Measurements from ENCODE around the gene CEP170.
"Not testable (repeated sequence)": the region's sequence is repeated elsewhere in the genome, so short reads cannot be mapped to it uniquely, and the experiment has no call there.

GRCh38 chr1:243114059-243114713 is 140.9 kb downstream of the CEP170 start:
- TF ChIP-seq, protein P1, sequence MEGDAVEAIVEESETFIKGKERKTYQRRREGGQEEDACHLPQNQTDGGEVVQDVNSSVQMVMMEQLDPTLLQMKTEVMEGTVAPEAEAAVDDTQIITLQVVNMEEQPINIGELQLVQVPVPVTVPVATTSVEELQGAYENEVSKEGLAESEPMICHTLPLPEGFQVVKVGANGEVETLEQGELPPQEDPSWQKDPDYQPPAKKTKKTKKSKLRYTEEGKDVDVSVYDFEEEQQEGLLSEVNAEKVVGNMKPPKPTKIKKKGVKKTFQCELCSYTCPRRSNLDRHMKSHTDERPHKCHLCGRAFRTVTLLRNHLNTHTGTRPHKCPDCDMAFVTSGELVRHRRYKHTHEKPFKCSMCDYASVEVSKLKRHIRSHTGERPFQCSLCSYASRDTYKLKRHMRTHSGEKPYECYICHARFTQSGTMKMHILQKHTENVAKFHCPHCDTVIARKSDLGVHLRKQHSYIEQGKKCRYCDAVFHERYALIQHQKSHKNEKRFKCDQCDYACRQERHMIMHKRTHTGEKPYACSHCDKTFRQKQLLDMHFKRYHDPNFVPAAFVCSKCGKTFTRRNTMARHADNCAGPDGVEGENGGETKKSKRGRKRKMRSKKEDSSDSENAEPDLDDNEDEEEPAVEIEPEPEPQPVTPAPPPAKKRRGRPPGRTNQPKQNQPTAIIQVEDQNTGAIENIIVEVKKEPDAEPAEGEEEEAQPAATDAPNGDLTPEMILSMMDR (IDR thresholded peaks at IDR 0.05; ENCODE audit: low read depth, low read length, poor library complexity, severe bottlenecking): not testable (repeated sequence)
- TF ChIP-seq EZH2phosphoT487 (IDR thresholded peaks at IDR 0.05; ENCODE audit: borderline replicate concordance, low read length): not testable (repeated sequence)

Data from DOHH2 (cell line).